UCSD-AML1 (cell line): ENCODE results near the gene KBTBD13.
"Not testable (repeated sequence)": the region's sequence is repeated elsewhere in the genome, so short reads cannot be mapped to it uniquely, and the experiment has no call there.

Source experiments
- DNase-seq: peaks from one replicate; lab custom pipeline; 2025; ENCODE audit not compliant: unreplicated experiment; lab: John Stamatoyannopoulos, UW

Gene KBTBD13

DNA sequence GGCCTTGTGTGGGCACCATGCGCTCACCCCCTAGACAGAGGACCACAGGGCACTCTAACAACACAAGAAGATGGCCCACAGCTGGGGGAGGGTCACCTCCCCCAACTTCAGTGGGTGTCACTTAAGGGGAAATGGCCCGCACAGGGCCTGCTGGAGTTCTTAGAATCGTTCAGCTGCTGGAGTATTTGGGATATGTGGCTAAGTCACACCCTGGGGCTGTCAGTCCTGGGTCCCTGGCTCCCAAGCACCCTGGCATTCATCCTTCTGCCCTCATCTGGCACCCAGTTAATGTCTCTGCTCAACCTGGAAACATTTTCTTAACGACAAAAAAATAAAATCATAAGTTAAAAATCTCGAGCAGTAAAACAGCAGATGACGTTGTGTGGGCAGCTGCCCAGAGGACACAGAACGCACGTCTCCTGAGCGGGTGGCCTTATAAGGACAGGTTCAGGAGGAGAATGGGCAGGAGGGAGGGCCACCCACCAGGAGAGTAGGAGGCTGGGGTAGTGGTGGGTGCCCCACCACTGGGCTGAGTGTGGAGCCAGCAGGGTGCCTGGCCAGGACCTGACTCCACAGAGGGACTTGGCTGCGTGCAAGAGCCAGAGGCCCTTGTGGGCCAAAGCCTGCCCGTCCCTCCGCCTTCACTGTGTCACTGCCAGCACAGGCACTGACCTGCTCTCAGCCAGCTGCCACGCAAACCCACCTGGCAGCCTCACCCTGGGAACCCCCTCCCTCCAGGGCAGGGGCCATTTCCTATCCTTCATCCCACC lies 11.5 kb downstream of the KBTBD13 start:
- DNase-seq = no peak

DNA sequence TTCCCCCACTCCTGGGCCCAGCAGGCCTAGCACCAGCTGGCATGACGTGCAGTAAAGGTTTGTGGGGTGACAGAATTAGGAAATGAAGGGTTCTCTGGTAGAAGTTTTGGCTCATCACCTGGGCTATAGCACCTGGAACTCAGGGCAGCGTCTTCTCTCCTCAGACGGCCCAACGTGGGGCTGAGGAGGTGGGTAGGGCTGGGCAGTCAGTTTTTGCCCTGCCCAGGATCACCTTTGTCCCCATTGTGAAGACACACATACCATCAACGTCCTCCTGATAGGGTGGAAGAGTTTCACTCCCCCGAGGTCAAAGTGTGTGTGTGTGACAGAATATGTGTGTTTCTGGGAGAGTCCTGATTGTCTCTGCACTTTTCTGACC lies 12.1 kb downstream of the KBTBD13 start:
- no peak for DNase-seq

DNA sequence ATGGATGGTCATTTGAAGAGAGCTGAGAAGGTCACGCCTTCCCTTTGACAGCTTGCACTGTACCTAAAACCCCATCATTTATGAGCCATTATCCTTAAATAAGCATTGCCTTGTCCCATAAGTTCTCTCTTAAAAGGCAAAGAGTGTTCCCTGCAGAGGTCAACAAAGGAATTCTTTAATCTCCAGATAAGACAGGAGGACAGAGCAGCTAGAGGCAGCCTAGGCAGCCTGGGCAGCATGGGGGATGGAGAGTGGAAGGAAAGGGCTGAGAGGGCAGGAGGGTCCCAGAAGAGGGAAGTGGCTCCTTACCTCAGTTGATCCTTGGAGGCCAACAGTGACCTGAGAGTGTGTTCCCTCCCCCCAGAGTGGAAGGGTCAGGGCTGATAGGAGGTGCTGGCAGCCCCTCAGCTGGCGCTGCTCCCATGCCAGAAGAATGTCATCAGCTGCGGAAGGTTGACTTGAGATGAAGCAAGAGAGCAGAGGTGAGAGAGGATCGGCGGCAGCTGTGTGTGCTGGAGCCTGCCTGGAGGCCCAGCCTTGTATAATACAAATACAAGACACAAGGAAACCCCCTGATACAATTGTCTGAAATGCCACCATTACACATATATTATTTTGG lies 12.8 kb downstream of the KBTBD13 start:
- DNase-seq = no peak

DNA sequence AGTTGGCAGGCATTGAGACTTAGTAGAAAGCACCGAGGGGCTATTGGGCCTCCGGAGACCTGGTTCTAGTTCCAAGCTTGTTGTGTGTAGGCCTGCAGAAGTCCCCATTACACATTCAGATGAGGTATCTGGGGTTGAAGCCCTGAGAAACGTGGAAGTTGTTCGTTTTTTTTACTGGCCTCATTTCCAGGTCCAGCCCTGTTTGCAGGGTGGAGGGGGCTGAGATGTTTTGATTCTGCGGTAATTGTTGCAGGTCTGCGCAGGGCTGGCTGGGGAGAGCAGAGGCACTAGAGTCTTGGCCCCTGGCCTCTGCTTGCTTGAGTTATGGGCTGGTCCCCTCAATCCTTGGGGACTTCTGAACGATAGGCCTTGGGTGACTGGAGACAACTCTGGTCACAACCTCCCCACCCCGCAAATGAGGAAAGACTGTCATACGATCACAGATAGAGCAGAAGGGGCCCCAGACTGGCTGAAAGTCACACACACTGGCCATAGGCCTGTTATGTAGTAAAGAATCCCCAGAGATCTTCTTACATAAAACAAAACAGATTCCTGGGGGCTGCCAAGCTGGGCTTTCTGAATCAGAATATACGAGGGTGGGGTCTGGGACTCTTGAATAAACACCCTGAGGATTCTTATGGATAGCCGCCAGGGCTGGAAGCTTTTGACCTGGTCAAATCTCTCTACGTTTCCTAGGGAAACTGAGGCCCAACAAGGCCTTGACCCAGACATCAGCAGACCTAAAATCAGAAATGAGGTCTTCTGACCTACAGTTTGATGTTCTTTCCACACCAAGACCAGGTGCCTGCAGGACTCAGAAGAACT lies 15.6 kb downstream of the KBTBD13 start:
- DNase-seq = no peak

DNA sequence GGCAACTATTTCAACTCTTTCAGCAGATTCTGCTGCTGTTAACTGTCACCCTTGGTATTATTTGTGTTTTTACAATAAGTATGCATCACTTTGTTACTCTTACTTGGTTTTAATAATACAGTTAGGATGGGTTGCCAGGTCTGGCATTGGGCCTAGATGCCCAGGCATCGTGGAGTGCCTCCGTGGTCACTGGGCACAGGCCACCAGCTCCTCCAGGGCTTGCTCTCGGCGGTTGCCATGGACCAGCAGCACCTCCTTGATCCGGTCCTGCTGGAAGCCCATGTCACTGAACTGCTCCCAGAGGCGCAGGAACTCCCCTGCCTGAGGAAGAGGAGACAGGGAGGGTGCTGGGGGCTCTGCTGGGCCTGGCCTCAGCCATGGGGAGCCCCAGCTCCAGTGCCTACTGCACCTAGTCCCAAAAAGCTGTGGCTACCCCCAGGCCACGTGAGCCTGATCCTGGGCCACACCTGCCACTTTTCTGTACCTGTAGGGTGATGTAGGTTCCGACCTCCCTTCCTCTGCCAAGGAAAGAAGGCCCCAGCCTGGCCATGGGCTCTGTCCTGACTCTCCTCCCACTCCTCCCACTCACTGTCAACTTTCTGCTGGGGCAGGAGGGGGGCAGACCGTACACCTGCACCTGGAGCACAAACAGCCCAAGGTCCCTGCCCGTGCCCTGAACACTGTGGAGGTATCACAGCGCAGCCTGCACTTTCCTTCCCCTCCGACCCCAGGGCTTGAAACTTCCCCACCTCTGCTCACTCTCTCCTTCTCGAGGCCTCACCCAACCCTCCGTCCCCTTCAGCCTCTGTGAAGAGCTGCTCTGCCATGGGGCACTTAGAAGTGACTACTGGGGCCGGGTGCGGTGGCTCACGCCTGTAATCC lies 16.6 kb downstream of the KBTBD13 start:
- no peak for DNase-seq

DNA sequence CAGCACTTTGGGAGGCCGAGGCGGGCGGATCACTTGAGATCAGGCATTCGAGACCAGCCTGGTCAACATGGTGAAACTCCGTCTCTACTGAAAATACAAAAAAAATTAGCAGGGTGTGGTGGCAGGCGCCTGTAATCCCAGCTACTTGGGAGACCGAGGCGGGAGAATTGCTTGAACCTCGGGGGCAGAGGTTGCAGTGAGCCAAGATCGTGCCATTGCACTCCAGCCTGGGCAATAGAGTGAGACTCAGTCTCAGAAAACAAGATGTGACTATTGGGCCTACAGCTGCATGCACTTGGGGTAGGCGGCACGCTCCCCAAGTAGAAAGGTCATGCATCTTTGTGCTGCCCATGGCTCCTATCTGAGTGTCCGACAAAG lies 17.2 kb downstream of the KBTBD13 start:
- not testable (repeated sequence) for DNase-seq

DNA sequence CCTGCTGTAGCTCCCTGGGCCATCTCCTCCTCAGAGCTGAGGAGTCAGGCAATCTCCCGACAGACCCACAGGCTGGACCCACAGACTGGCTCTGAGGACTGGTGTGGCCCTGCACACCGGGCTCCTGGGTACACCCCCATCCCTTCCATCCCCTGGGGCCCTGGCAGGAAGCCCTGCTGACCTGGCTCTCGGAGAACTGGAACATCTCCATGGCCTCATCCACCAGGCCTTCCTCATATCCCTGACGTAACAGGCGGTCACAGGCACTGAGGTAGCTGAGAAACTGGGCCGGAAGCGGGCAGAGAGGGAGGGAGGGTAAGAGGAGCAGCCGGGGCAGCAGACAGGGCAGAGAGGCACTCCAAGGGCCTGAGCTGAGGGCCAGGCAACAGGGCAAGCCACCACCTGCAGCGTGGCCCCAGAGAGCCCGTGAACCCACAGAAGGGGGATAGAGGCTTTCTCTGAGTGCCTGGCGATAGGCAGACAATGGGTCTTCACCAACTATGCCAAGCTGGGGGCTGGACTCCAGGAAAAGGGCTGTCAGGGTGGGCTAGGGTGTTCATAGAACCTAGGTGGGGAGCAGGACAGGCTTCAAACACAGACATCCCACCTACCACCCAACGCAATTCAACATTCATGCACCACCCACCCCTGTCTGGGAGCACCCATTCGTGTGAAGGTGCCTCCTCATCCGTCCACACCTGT lies 17.9 kb downstream of the KBTBD13 start:
- DNase-seq = no peak

DNA sequence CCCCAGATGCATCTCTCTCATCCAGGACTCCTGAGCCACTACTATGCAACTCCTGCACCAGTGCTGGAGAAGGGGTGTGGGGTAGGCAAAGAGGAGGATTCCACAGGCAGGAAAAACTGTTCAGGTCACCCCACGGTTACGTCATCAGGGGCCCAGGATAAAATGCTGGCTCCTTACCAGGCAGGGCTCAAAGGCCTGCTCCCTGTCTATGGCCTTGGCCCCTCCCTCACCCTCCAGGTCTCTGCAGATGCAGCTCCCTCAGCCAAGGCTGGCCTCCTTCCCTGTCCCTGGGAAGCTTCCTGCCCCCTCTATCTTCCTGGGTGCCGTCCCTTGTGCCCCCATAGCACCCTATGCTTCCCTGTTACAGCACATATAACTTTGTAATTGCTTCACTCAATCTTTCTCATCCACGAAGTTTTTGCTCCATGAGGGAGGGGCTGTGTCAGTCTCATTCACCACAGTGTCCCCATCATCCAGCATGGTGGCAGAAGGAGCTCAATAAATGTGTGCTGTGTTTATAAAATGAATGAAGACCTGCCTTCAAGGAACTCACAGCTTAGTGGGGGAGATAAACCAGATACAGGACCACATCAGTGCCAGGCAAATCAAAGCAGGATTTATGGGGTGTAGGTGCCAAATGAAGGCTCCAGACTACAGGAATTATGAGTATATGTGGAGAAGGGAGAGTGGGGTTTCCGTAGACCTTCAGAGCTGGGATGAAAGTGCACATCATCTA lies 18.6 kb downstream of the KBTBD13 start:
- no peak for DNase-seq

DNA sequence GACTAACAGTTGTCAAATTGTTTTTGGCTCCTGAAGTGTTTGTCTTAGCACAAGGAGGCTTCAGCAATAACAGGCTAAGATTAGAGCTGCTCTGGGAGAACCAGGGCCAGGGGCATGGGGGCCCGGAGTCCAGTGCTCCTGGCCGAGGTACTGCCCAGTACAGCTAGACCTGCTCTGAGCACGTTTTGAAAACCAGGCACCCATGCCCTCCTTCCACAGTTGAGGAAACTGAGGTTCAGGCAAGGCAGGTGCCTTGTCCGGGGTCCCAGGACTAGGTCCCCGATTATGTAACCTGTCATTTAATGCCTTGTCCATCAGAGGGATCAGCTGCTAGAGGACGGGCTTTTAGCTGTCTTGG lies 19.2 kb downstream of the KBTBD13 start:
- DNase-seq = no peak

DNA sequence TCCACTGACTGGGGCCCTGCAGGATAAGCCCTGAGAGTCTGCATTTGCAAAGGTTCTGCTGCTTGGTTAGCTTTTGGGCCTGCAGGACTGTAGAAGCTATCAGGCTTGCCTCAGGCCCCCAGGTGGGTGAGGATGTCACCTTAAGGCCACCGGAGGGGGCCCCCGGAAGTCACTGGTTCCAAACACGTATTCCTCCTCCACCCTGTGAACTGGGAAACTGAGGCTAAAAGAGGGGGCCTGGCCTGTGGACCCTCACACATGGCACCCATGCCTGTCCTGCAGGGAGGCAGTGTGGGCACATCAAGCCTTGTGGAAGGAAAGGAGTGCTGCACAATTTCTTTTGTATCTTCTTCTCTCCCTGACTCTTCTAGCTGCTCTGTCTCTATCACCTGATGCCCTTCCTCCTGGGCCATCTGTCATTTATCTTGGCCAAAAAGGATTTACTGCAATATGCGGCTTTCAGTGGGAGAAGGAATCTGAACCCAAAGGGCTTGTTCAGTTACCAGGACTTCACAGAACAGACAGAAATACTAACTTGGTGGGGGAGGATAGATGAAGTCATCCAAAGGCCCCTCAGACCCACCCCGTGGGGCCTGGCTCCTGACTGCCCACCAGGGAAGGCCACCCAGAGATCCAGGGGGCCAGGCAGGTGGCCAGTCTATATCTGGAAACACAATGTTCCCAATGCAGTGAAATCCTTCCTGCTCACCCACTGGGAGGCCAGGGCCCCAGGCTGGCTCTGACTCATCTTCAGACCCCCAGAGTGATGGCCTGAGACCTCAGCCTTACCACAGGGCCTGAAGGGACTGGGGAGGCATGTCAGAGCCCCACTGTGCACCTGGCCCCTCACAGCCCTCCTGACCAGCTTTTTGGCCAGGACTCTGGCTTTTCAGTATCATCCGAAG lies 20.2 kb downstream of the KBTBD13 start:
- no peak for DNase-seq

DNA sequence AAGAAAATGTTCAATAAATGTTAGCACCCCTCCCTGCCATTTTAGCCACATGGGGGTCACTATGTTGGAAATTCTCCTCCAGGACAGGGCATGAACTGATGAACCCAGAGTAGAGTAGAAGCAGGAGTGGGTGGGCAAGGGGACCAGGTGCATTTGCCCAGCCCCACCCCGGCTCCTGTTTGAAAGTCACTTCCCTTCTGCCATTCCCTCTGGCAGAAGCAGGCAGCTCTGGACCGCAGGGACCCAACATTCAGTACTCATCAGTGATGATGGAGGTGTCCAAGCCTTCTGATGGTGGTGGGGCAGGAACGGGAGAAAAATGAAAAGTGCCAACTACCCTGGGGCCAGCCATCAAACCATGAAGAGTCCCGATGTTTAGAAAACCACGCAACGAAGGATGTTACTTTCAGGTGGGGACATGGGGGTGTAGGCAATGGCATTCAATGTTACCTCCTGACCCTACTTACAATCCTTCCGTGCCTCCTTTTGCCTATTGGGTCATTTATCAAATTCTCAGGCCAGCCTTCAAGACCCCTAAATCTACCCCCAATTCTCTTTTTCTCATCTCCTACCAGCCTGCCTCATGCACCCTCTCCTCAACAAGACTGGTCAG lies 21.2 kb downstream of the KBTBD13 start:
- no peak for DNase-seq

DNA sequence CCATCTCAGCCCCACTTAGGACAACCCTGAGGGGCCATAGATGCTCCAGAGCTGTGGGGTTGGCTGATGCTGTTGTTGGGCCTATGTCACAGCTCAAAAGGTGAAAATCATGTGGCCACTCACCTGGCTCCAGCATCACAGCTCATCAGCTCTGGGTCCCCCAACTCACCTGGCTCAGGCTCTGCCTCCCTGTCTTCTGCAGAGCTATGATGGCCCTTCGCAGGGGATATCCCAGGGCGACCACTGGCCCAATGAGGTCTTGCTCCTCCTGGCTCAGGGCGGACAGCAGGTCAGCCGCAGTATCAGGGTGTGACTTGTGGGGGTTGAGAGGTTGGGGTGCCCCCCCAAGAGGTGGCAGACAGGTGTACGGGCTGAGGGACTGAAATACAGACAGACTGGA lies 22.8 kb downstream of the KBTBD13 start:
- no peak for DNase-seq

DNA sequence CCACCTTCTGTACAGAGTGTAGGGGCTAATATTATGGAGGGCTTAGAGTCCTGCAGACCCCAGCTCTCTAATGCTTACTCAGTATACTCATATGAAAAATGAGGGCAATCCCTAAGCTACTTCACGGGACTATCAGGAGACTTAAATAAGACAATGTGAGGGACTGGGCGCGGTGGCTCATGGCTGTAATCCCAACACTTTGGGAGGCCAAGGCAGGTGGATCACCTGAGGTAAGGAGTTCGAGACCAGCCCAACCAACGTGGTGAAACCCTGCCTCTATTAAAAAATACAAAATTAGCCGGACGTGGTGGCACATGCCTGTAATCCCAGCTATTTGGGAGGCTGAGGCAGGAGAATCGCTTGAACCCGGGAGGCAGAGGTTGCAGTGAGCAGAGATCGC lies 23.3 kb downstream of the KBTBD13 start:
- DNase-seq = not testable (repeated sequence)

DNA sequence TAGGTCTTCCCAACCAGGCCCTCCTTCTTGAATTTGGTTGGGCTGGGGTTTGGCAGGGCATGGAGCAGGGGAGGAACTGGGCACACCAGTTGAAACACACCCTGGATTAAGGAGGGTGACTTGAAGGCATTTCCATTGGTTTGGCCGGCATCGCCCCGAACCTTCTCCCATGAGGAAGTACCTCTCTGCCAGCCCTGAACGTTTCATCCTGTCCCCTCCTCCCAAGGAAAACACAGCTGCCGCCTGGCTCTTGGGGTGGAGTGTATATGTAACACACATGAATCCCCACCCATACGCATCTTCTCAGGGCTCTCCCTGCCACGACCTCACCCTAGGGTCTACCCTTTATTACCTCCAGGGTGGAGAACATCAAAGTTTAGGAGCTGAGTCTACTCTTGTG lies 23.9 kb downstream of the KBTBD13 start:
- no peak for DNase-seq

DNA sequence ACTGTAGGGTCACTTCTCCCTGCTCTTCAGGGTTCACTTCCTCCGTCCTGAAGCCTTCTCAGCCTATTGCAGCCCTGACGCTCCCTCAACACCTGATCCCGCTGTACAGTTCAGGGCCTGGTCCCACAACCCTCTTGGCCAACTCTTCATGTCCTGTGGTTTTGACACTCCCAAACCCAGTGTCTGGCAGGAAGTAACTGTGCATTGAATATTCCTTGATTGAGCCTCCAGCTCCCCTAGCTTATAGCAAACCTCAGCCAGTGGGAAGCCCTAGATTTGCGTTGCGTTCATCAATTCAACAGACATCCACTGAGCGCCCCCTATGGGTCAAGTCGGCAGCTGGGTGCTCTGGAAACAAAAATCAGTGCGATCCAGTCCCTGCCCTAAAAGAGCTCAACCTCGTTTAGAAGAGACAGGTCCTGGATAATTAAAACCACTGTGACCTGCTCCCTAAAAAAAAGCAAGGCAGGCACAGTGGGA lies 24.9 kb downstream of the KBTBD13 start:
- DNase-seq = peak; percentile 60

DNA sequence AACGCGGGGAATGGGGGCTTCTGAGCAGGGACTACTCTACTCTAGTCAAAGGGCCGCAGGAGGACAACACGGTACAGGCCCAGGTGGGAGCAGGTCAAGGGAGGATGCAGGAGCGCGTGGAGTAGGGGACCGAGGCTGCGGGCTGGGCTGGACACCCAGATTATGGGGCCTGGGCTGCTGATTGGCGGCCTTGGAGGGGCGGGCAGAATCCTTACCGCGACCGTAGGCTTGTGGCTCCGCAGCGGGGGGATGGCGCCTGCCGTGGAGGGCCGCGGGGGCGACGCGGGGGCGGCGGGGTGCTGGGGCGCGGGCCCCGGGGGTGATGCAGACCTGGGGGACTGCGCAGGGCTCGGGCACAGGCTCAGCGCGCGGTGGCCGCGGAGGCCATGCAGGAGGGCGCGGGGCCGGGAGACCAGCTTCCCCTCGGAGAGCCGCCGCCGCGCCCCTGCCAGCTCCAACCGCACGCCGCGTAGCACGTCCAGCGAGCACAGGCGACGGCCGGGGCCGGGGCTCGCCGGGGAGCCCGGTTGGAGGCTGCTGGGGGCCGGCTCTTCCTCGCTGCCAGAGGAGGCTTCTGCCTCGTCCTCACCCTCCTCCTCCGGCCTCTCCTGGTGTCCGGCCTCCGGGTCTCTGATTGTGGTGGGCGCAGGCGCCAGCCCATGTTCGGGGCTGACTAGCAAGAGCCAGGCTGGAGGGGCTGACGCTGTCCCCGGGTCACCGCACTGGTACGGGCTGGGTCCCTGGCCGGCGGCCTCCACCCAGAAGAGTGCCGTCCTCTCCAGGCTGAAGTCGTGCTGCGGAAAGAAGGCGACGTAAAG lies 25.6 kb downstream of the KBTBD13 start:
- no peak for DNase-seq

DNA sequence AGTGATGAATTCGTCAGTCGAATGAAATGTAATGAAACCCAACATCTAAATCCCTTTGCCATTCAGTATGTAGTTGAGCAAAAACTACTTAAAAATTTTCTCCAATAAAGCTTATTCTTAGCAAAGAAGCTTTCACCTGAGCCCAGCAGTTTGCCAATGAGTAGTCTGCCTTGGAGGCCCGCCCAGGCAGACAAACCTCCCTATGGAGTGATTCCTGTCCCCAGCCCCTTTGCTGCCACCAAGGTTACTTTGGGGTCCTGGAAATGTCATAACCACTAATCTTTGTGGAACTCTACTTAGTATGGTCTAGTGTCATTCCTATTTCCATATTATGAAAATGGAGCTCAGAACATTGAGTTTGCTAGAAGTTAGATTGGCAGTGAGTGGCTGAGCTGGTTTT lies 26.4 kb downstream of the KBTBD13 start:
- no peak for DNase-seq
